ENCODE measurements around the gene PUM1. TPM values are rescaled to one million over a fixed set of nuclear protein-coding genes. Genes with fewer than 3 reads are reported as not detected.
A peak's percentile ranks its signal among the peaks of the same experiment; 100 is the strongest.
"Not testable (repeated sequence)": the region's sequence is repeated elsewhere in the genome, so short reads cannot be mapped to it uniquely, and the experiment has no call there.

PUM1 gene
- total RNA-seq, 4 donors from 2014 or later, result 118 to 191 (median 132) TPM

DNA sequence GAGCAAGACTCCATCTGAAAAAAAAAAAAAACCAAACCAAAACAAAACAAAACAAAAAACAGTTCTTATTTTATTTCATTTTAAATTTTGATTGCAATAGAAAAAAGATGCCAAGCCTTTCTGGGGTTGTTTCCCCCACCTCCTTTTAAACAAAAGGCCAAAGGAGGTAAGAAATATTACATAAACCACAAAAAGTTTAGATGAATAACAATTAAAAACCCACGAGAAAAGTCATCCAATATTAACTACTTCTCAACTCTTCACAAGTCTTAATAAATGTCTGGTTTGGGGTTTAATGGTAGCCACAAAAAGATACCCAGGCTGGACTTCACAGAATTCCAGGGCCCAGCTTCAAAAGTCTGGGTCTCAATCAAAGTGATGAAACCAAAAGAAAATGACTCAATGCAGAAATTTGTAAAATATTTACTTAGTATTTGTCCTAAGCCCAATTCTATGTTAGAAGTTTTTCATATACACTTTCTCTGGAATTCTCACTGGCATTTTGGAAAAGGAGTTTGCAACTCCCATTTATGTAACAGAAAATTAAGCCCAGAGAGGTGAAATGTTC is 110.0 kb downstream of the PUM1 start:
- no peaks in the 10 kb centered on the region for H3K9me3 ChIP-seq
- intact Hi-C loops (cut with DNase I), result no loop called here
- no peak for DNase-seq
- TF ChIP-seq, protein P1, sequence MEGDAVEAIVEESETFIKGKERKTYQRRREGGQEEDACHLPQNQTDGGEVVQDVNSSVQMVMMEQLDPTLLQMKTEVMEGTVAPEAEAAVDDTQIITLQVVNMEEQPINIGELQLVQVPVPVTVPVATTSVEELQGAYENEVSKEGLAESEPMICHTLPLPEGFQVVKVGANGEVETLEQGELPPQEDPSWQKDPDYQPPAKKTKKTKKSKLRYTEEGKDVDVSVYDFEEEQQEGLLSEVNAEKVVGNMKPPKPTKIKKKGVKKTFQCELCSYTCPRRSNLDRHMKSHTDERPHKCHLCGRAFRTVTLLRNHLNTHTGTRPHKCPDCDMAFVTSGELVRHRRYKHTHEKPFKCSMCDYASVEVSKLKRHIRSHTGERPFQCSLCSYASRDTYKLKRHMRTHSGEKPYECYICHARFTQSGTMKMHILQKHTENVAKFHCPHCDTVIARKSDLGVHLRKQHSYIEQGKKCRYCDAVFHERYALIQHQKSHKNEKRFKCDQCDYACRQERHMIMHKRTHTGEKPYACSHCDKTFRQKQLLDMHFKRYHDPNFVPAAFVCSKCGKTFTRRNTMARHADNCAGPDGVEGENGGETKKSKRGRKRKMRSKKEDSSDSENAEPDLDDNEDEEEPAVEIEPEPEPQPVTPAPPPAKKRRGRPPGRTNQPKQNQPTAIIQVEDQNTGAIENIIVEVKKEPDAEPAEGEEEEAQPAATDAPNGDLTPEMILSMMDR (IDR thresholded peaks at IDR 0.05), result no peak
- TF ChIP-seq POLR2A (IDR thresholded peaks at IDR 0.05), result no peak
- H3K27ac ChIP-seq, result no peak overlapping the region
- 70 to 72% methylated on average over 1 of the region's 1 CpG for WGBS, 2 donors
- H3K4me3 ChIP-seq (replicated peaks in 1 of 3), result no peak overlapping the region
- peaks cover 8 to 19% of the 10 kb centered on the region in 2 donors for H3K36me3 ChIP-seq
- no peaks in the 10 kb centered on the region for H3K27me3 ChIP-seq
- peaks cover 4 to 24% of the 10 kb centered on the region in 2 donors for H3K4me1 ChIP-seq

DNA sequence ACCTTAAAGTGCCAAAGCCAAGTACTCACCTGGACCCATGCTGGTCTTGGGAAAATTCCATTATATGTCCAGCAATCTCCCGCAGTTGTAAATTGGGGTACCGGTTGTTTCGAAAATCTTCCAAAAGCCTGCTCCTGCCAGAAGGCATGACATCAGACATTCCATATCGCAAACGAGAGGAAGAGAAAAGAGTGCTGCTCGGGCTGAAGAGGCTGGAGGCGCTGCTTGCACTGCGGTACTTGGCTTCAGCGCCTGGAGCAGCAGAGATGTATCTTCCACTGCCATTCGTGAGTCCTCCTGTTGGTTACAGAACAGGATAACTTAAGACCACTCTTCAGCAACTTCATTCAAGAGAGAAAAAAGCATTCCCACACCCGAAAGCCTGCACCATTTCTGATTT is 111.8 kb downstream of the PUM1 start:
- TF ChIP-seq, protein P1 (IDR thresholded peaks at IDR 0.05), result no peak
- TF ChIP-seq POLR2A (IDR thresholded peaks at IDR 0.05), result no peak
- DNase-seq, result peak; percentile 21 to 25
- no peak overlapping the region for H3K27ac ChIP-seq
- no peak overlapping the region for H3K4me3 ChIP-seq (replicated peaks in 1 of 3)
- peaks cover 0 to 24% of the 10 kb centered on the region in 2 donors for H3K4me1 ChIP-seq
- 83 to 84% methylated on average over 11 of the region's 11 CpGs for WGBS, 2 donors
- no peaks in the 10 kb centered on the region for H3K9me3 ChIP-seq
- no peaks in the 10 kb centered on the region for H3K27me3 ChIP-seq
- intact Hi-C loops (cut with DNase I), result no loop called here
- H3K36me3 ChIP-seq, result peaks cover 21 to 30% of the 10 kb centered on the region in 2 donors

DNA sequence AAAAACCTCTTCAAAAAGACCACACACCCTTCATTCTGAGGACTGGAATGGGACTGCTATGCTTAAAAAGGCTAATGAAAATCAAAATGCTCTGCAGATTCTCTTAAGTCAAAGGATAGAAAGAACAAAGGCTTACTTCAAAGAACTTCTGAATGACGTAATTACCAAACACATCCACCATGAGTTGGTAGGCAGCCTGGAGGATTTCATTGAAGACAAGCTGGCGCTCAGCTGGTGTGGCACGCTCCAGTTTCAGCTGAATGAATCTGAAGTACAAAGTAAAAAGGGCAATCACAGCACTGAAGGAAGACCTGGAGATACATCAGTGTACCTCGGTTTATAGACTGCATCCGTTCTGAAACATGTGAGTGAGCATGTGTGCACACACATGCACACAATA is 113.4 kb downstream of the PUM1 start:
- intact Hi-C loops (cut with DNase I), result no loop called here
- Histone ChIP-seq H3K4me3 (replicated peaks in 1 of 3) (no peak overlapping the region), H3K27ac (no peak overlapping the region), H3K36me3 (peaks cover 31 to 38% of the 10 kb centered on the region in 2 donors), H3K9me3 (no peaks in the 10 kb centered on the region), H3K4me1 (peaks cover 0 to 24% of the 10 kb centered on the region in 2 donors), H3K27me3 (no peaks in the 10 kb centered on the region)
- WGBS, 2 donors, result 44 to 62% methylated on average over 5 of the region's 5 CpGs
- DNase-seq, result peak; percentile 52 to 55
- no peak for TF ChIP-seq POLR2A (IDR thresholded peaks at IDR 0.05)
- TF ChIP-seq, protein P1 (IDR thresholded peaks at IDR 0.05), result peak in 1 of 6 experiments; percentile 9

DNA sequence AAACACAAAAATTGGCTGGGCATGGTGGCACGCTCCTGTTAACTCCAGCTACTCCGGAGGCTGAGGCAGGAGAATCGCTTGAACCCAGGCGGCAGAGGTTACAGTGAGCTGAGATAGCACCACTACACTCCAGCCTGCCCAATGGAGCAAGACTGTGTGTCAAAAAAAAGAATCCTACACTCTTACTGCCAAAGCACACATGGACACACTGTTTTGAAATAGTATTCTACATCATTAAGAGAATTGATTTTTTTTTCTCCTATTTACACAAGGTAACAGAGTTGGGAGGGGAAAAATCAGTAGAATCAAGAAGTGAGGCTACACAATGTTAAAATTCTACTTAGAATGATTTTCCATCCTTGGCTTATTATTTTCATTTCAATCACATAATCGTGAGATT is 114.8 kb downstream of the PUM1 start:
- Histone ChIP-seq H3K9me3 (no peaks in the 10 kb centered on the region), H3K4me1 (peaks cover 0 to 19% of the 10 kb centered on the region in 2 donors), H3K27me3 (no peaks in the 10 kb centered on the region), H3K27ac (no peak overlapping the region), H3K36me3 (peaks cover 38 to 40% of the 10 kb centered on the region in 2 donors), H3K4me3 (replicated peaks in 1 of 3) (no peak overlapping the region)
- no peak for DNase-seq
- intact Hi-C loops (cut with DNase I), result no loop called here
- no peak for TF ChIP-seq POLR2A (IDR thresholded peaks at IDR 0.05)
- TF ChIP-seq, protein P1 (IDR thresholded peaks at IDR 0.05), result no peak
- WGBS, 2 donors, result 93 to 94% methylated on average over 5 of the region's 5 CpGs

DNA sequence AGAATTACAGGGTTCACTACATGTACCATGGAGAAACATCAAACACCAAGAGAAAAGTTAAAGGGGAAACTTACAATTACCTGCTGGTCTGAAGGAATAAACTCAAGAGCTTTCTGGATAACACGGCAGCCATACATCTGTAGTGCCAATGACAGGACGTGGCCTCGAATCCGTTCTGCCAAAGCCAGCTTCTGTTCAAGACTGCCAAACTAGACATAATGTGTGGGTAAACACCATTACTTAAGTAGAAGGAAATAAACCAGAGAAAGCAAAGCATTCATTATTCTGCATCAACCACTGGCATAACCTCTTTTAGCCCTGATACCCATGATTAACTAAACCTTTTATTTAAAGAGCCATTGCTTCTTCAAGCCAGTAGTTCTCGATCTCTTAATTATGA is 115.5 kb downstream of the PUM1 start:
- WGBS, 2 donors, result 94 to 95% methylated on average over 5 of the region's 5 CpGs
- H3K9me3 ChIP-seq, result no peaks in the 10 kb centered on the region
- no peak for DNase-seq
- intact Hi-C loops (cut with DNase I), result no loop called here
- H3K4me1 ChIP-seq, result peaks cover 0 to 19% of the 10 kb centered on the region in 2 donors
- H3K4me3 ChIP-seq (replicated peaks in 1 of 3), result no peak overlapping the region
- H3K27ac ChIP-seq, result no peak overlapping the region
- no peaks in the 10 kb centered on the region for H3K27me3 ChIP-seq
- no peak for TF ChIP-seq POLR2A (IDR thresholded peaks at IDR 0.05)
- TF ChIP-seq, protein P1 (IDR thresholded peaks at IDR 0.05), result no peak
- H3K36me3 ChIP-seq, result peaks cover 43 to 46% of the 10 kb centered on the region in 2 donors

DNA sequence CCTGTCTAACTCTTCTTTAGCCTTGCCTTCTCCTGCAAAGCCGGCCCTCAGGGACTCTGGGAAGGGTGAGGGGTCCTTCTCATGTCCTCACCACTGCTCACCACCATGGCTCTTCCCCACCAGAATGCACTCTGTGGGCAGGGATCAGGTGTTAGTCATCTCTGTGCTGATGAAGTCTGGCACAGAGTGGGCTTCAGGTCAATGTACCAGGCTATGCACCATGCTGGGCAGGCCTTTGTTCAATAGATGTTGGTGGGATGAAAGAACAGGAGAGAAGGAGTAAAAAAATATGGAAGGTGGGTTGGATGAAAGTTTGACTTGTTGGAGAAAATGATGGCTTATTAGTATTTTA is 116.1 kb downstream of the PUM1 start:
- 100% methylated on average over 1 of the region's 1 CpG; no CpG with 5 or more reads in 1 of the 2 donors for WGBS, 2 donors
- H3K27me3 ChIP-seq; intact Hi-C loops (cut with DNase I); H3K4me3 ChIP-seq (replicated peaks in 1 of 3); H3K27ac ChIP-seq; H3K9me3 ChIP-seq; DNase-seq: not testable (repeated sequence)
- Histone ChIP-seq H3K36me3 (peaks cover 49 to 50% of the 10 kb centered on the region in 2 donors), H3K4me1 (peaks cover 0 to 18% of the 10 kb centered on the region in 2 donors)

DNA sequence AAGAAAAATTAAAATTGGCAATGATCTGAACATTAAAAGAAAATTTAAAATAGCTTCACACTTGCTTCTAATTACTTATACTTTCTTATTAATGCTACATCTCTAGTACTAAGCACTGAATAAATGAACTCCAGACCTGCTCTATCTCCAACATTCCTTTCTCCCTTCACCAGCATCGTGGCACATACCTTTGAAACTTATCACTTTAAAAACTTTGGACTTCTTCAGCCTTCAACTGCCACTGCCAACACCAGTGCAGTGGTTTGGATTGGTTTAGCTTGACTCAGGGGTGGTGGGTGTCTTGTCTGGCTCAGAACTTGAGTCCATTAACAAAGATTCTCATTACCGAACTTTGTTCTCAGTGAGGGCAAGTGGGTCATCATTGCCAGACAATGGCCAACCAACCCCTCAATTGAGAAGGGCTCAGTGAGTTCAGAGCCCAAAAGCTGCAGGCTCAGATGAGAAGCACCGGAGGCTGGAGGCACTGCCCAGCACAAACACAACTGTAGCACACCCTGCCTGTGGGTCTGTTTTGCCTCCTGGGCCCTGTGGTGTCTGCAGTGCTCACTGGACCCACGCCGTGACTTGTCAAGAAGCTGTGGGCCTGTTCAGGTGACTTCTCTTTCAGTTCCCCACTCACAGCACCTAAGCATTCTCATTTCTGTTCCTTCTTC is 116.6 kb downstream of the PUM1 start:
- WGBS, 2 donors, result 67 to 90% methylated on average over 1 to 2 of the region's 5 CpGs
- H3K4me3 ChIP-seq (replicated peaks in 1 of 3); intact Hi-C loops (cut with DNase I); DNase-seq; H3K27me3 ChIP-seq; H3K27ac ChIP-seq; H3K9me3 ChIP-seq: not testable (repeated sequence)
- peaks cover 0 to 13% of the 10 kb centered on the region in 2 donors for H3K4me1 ChIP-seq
- H3K36me3 ChIP-seq, result peaks cover 52 to 53% of the 10 kb centered on the region in 2 donors

Data from thyroid gland (tissue), 4 donors.